ENCODE data around the gene TBCC.
"Not testable (repeated sequence)": the region's sequence is repeated elsewhere in the genome, so short reads cannot be mapped to it uniquely, and the experiment has no call there.

The TBCC gene

GRCh38 chr6:42745640-42746462, at the start of gene TBCC:
Gene TBCC (minus strand): TSS chr6:42746103. CDS start chr6:42746073, 30 bp downstream.
- peak; percentile 86 for DNase-seq (ENCODE audit: low read depth)

GRCh38 chr6:42795651-42796050, 49.7 kb upstream of the TBCC start:
- DNase-seq (ENCODE audit: low read depth), result no peak

- DNase-seq (ENCODE audit: low read depth), result no peak
Measured at GRCh38 chr6:42791706-42792320, 45.9 kb upstream of the TBCC start.

GRCh38 chr6:42790549-42791181, 44.8 kb upstream of the TBCC start:
- no peak for DNase-seq (ENCODE audit: low read depth)

- no peak for DNase-seq (ENCODE audit: low read depth)
Measured at GRCh38 chr6:42788671-42789070, 42.8 kb upstream of the TBCC start.

- no peak for DNase-seq (ENCODE audit: low read depth)
Measured at GRCh38 chr6:42787063-42787472, 41.2 kb upstream of the TBCC start.

- no peak for DNase-seq (ENCODE audit: low read depth)
Measured at GRCh38 chr6:42786525-42786985, 40.7 kb upstream of the TBCC start.

GRCh38 chr6:42784717-42785498, 39.0 kb upstream of the TBCC start:
- no peak for DNase-seq (ENCODE audit: low read depth)

GRCh38 chr6:42783876-42784642, 38.2 kb upstream of the TBCC start:
- no peak for DNase-seq (ENCODE audit: low read depth)

GRCh38 chr6:42783177-42783875, 37.4 kb upstream of the TBCC start:
- DNase-seq (ENCODE audit: low read depth), result peak; percentile 69

GRCh38 chr6:42782689-42783176, 36.8 kb upstream of the TBCC start:
- peak; percentile 60 for DNase-seq (ENCODE audit: low read depth)

GRCh38 chr6:42781796-42782688, 36.1 kb upstream of the TBCC start, which contains the start of gene BICRAL:
Gene BICRAL (plus strand): TSS chr6:42782052. CDS start chr6:42822023, 39,971 bp downstream.
- DNase-seq (ENCODE audit: low read depth), result peak; percentile 63

GRCh38 chr6:42781546-42781795, 35.6 kb upstream of the TBCC start:
- no peak for DNase-seq (ENCODE audit: low read depth)

GRCh38 chr6:42779521-42779920, 33.6 kb upstream of the TBCC start:
- no peak for DNase-seq (ENCODE audit: low read depth)

GRCh38 chr6:42778122-42778521, 32.2 kb upstream of the TBCC start:
- no peak for DNase-seq (ENCODE audit: low read depth)

GRCh38 chr6:42777126-42777822, 31.4 kb upstream of the TBCC start:
- DNase-seq (ENCODE audit: low read depth), result no peak

- DNase-seq (ENCODE audit: low read depth), result not testable (repeated sequence)
Measured at GRCh38 chr6:42774821-42775487, 29.1 kb upstream of the TBCC start.

GRCh38 chr6:42774201-42774600, 28.3 kb upstream of the TBCC start:
- DNase-seq (ENCODE audit: low read depth), result no peak

- DNase-seq (ENCODE audit: low read depth), result no peak
Measured at GRCh38 chr6:42771741-42772100, 25.8 kb upstream of the TBCC start.
